Activated T-helper 17 cell treated with anti-CD3 and anti-CD28 coated beads, Interleukin-2, amount 50 U/mL, for 72 hours (primary cell): Measurements from ENCODE around the gene SAMD1. TPM values are rescaled to one million over a fixed set of nuclear protein-coding genes. Genes with fewer than 3 reads are reported as not detected.

Experiments
- ATAC-seq: fragments of 150-1000 bp; cut with Tn5 transposase; replicated peaks from 2 replicates; pipeline ENCODE4 v1.10.0; 2021; ENCODE audit warnings: mild to moderate bottlenecking, moderate library complexity
- H3K27ac Mint-ChIP-seq: one replicate; pipeline ENCODE4 v1.8.0; 2022; ENCODE audit warnings: mixed read lengths
- H3K27me3 Mint-ChIP-seq: one replicate; pipeline ENCODE4 v1.8.0; 2022; ENCODE audit warnings: mixed read lengths
- H3K36me3 Mint-ChIP-seq: one replicate; pipeline ENCODE4 v1.8.0; 2022; ENCODE audit warnings: low read depth, mild to moderate bottlenecking, mixed read lengths
- H3K4me1 Mint-ChIP-seq: one replicate; pipeline ENCODE4 v1.8.0; 2022; ENCODE audit warnings: mixed read lengths
- H3K4me3 Mint-ChIP-seq: one replicate; pipeline ENCODE4 v1.8.0; 2022; ENCODE audit warnings: mild to moderate bottlenecking, mixed read lengths
- H3K9me3 Mint-ChIP-seq: one replicate; pipeline ENCODE4 v1.8.0; 2022; ENCODE audit warnings: mixed read lengths
- total RNA-seq, 2 donors: library from RNA; stranded (reverse); gene quantifications; one replicate each; pipeline ENCODE4 v1.2.3, GENCODE V29; 2022

Gene SAMD1
- total RNA-seq, result 10 to 100 TPM; 62.1 to 77.5 TPM

GRCh38 chr19:14090509-14091080, at the start of gene SAMD1:
Gene SAMD1, minus strand, starts transcription at chr19:14090751.
- Mint-ChIP-seq H3K27ac (peak within 1 kb of the TSS; percentile 93), H3K9me3 (no peaks in the 10 kb centered on the region), H3K36me3 (peaks cover 36% of the 10 kb centered on the region), H3K4me1 (peaks cover 17% of the 10 kb centered on the region), H3K27me3 (no peaks in the 10 kb centered on the region), H3K4me3 (peak within 1 kb of the TSS; percentile 91)
- ATAC-seq, result peak; percentile 62

- Mint-ChIP-seq H3K36me3 (peaks cover 8% of the 10 kb centered on the region), H3K27ac (no peak overlapping the region)
- ATAC-seq, result no peak
Measured at GRCh38 chr19:14139944-14140343, 49.4 kb upstream of the SAMD1 start.

GRCh38 chr19:14138576-14139265, 48.2 kb upstream of the SAMD1 start:
- Mint-ChIP-seq H3K36me3 (peaks cover 19% of the 10 kb centered on the region), H3K9me3 (no peaks in the 10 kb centered on the region), H3K4me1 (peaks cover 16% of the 10 kb centered on the region), H3K27me3 (no peaks in the 10 kb centered on the region), H3K4me3 (peak overlapping the region; percentile 68), H3K27ac (no peak overlapping the region)
- ATAC-seq, result no peak

More at GRCh38 chr19:14139944-14140343, 49.4 kb upstream of the SAMD1 start:
- Mint-ChIP-seq H3K4me3 (no peak overlapping the region), H3K27me3 (no peaks in the 10 kb centered on the region), H3K4me1 (peaks cover 16% of the 10 kb centered on the region), H3K9me3 (no peaks in the 10 kb centered on the region)

GRCh38 chr19:14136509-14137281, 46.1 kb upstream of the SAMD1 start, which contains the start of gene ASF1B:
Gene ASF1B, minus strand, starts transcription at chr19:14136589. Its CDS starts 133 bp downstream, at chr19:14136456.
- H3K4me3 Mint-ChIP-seq, result peak within 1 kb of the TSS; percentile 81
- peak within 1 kb of the TSS; percentile 88 for H3K27ac Mint-ChIP-seq
- peaks cover 7% of the 10 kb centered on the region for H3K4me1 Mint-ChIP-seq
- H3K27me3 Mint-ChIP-seq, result no peaks in the 10 kb centered on the region
- no peaks in the 10 kb centered on the region for H3K9me3 Mint-ChIP-seq
- ATAC-seq, result peak; percentile 88
- peaks cover 23% of the 10 kb centered on the region for H3K36me3 Mint-ChIP-seq

- Mint-ChIP-seq H3K27ac (peak overlapping the region; percentile 88), H3K27me3 (no peaks in the 10 kb centered on the region), H3K9me3 (no peaks in the 10 kb centered on the region), H3K36me3 (peaks cover 23% of the 10 kb centered on the region), H3K4me3 (peak overlapping the region; percentile 81), H3K4me1 (peaks cover 7% of the 10 kb centered on the region)
- no peak for ATAC-seq
Measured at GRCh38 chr19:14135985-14136508, 45.5 kb upstream of the SAMD1 start.

- Mint-ChIP-seq H3K27ac (peak overlapping the region; percentile 88), H3K27me3 (no peaks in the 10 kb centered on the region), H3K9me3 (no peaks in the 10 kb centered on the region), H3K36me3 (peaks cover 23% of the 10 kb centered on the region), H3K4me3 (peak overlapping the region; percentile 81), H3K4me1 (peaks cover 7% of the 10 kb centered on the region)
- no peak for ATAC-seq
Measured at GRCh38 chr19:14135355-14135754, 44.8 kb upstream of the SAMD1 start.

GRCh38 chr19:14127929-14128509, 37.5 kb upstream of the SAMD1 start:
- no peaks in the 10 kb centered on the region for H3K27me3 Mint-ChIP-seq
- H3K4me1 Mint-ChIP-seq, result no peaks in the 10 kb centered on the region
- no peaks in the 10 kb centered on the region for H3K9me3 Mint-ChIP-seq
- peaks cover 33% of the 10 kb centered on the region for H3K36me3 Mint-ChIP-seq
- no peak overlapping the region for H3K27ac Mint-ChIP-seq
- no peak for ATAC-seq
- H3K4me3 Mint-ChIP-seq, result no peak overlapping the region

- Mint-ChIP-seq H3K9me3 (no peaks in the 10 kb centered on the region), H3K4me1 (no peaks in the 10 kb centered on the region), H3K27me3 (no peaks in the 10 kb centered on the region), H3K36me3 (peaks cover 35% of the 10 kb centered on the region), H3K4me3 (no peak overlapping the region), H3K27ac (no peak overlapping the region)
- no peak for ATAC-seq
Measured at GRCh38 chr19:14127176-14127575, 36.6 kb upstream of the SAMD1 start.

- H3K4me3 Mint-ChIP-seq, result no peak overlapping the region
- no peaks in the 10 kb centered on the region for H3K9me3 Mint-ChIP-seq
- ATAC-seq, result no peak
- H3K27ac Mint-ChIP-seq, result no peak overlapping the region
- no peaks in the 10 kb centered on the region for H3K27me3 Mint-ChIP-seq
- peaks cover 8% of the 10 kb centered on the region for H3K4me1 Mint-ChIP-seq
- H3K36me3 Mint-ChIP-seq, result peaks cover 32% of the 10 kb centered on the region
Measured at GRCh38 chr19:14122924-14123323, 32.4 kb upstream of the SAMD1 start.

GRCh38 chr19:14120497-14120780, 29.9 kb upstream of the SAMD1 start:
- peaks cover 22% of the 10 kb centered on the region for H3K4me1 Mint-ChIP-seq
- H3K9me3 Mint-ChIP-seq, result no peaks in the 10 kb centered on the region
- H3K27ac Mint-ChIP-seq, result no peak overlapping the region
- no peak for ATAC-seq
- H3K36me3 Mint-ChIP-seq, result peaks cover 24% of the 10 kb centered on the region
- H3K27me3 Mint-ChIP-seq, result no peaks in the 10 kb centered on the region
- H3K4me3 Mint-ChIP-seq, result no peak overlapping the region

- H3K9me3 Mint-ChIP-seq, result no peaks in the 10 kb centered on the region
- H3K4me3 Mint-ChIP-seq, result no peak overlapping the region
- peaks cover 22% of the 10 kb centered on the region for H3K4me1 Mint-ChIP-seq
- H3K27me3 Mint-ChIP-seq, result no peaks in the 10 kb centered on the region
- peaks cover 18% of the 10 kb centered on the region for H3K36me3 Mint-ChIP-seq
- ATAC-seq, result no peak
- peak overlapping the region; percentile 20 for H3K27ac Mint-ChIP-seq
Measured at GRCh38 chr19:14119644-14120496, 29.3 kb upstream of the SAMD1 start.

GRCh38 chr19:14119146-14119545, 28.6 kb upstream of the SAMD1 start:
- Mint-ChIP-seq H3K27ac (peak overlapping the region; percentile 87), H3K27me3 (no peaks in the 10 kb centered on the region), H3K4me1 (peaks cover 22% of the 10 kb centered on the region), H3K36me3 (peaks cover 12% of the 10 kb centered on the region), H3K9me3 (no peaks in the 10 kb centered on the region), H3K4me3 (peak overlapping the region; percentile 88)
- no peak for ATAC-seq

- H3K9me3 Mint-ChIP-seq, result no peaks in the 10 kb centered on the region
- peaks cover 27% of the 10 kb centered on the region for H3K4me1 Mint-ChIP-seq
- peaks cover 12% of the 10 kb centered on the region for H3K36me3 Mint-ChIP-seq
- no peak for ATAC-seq
- no peaks in the 10 kb centered on the region for H3K27me3 Mint-ChIP-seq
- H3K4me3 Mint-ChIP-seq, result peak overlapping the region; percentile 88
- H3K27ac Mint-ChIP-seq, result peak overlapping the region; percentile 87
Measured at GRCh38 chr19:14118165-14119051, 27.9 kb upstream of the SAMD1 start.
